ENCODE results near the gene RAB26. TPM values are rescaled to one million over a fixed set of nuclear protein-coding genes. Genes with fewer than 3 reads are reported as not detected.

RAB26 gene
- total and polyA plus RNA-seq, 2 of the 13 experiments (the other 11 are each of a cell fraction or from before 2014, with no cell fraction given): 0.86 to 3.6 TPM

GRCh38 chr16:2189252-2189893 lies 40.9 kb downstream of the RAB26 start (continued):
- TF ChIP-seq ZHX2 (IDR thresholded peaks at IDR 0.05; ENCODE audit: low read depth) (no peak), ZHX2 (CRISPR knock-in tag; IDR thresholded peaks at IDR 0.05; ENCODE audit: borderline replicate concordance) (no peak), ZNF296 (CRISPR knock-in tag; conservative IDR thresholded peaks at IDR 0.05) (no peak), ZNF143 (CRISPR knock-in tag; IDR thresholded peaks at IDR 0.05) (peak; percentile 74), ZNF180 (CRISPR knock-in tag; IDR thresholded peaks at IDR 0.05; ENCODE audit: borderline replicate concordance, low read depth) (no peak), NFKBIZ (CRISPR knock-in tag; IDR thresholded peaks at IDR 0.05) (no peak), NCOA2 (CRISPR knock-in tag; IDR thresholded peaks at IDR 0.05) (no peak), ZNF709 (CRISPR knock-in tag; IDR thresholded peaks at IDR 0.05) (no peak), ZNF530 (CRISPR knock-in tag; IDR thresholded peaks at IDR 0.05; ENCODE audit: low read depth) (no peak), ZNF30 (CRISPR knock-in tag; IDR thresholded peaks at IDR 0.05) (no peak), RBFOX2 (IDR thresholded peaks at IDR 0.05; ENCODE audit: low read depth, low read length) (no peak), KLF15 (CRISPR knock-in tag; IDR thresholded peaks at IDR 0.05; ENCODE audit: borderline replicate concordance) (no peak), NR2F2 (IDR thresholded peaks at IDR 0.05; ENCODE audit: borderline replicate concordance, low read depth) (peak; percentile 82), ZBTB42 (CRISPR knock-in tag; IDR thresholded peaks at IDR 0.05) (no peak), ZNF546 (CRISPR knock-in tag; conservative IDR thresholded peaks at IDR 0.05) (no peak), NBN (conservative IDR thresholded peaks at IDR 0.05) (no peak), KLF12 (CRISPR knock-in tag; IDR thresholded peaks at IDR 0.05; ENCODE audit: borderline replicate concordance) (no peak), CC2D1A (CRISPR knock-in tag; IDR thresholded peaks at IDR 0.05) (no peak), TRIM24 (CRISPR knock-in tag; IDR thresholded peaks at IDR 0.05) (no peak), PHF20 (CRISPR knock-in tag; IDR thresholded peaks at IDR 0.05) (peak; percentile 28; the same call in 1 of the 2 replicates), ZNF543 (CRISPR knock-in tag; IDR thresholded peaks at IDR 0.05) (no peak), YEATS2 (CRISPR knock-in tag; IDR thresholded peaks at IDR 0.05; ENCODE audit: borderline replicate concordance) (no peak), ARNT (IDR thresholded peaks at IDR 0.05) (no peak), XRCC5 (optimal IDR thresholded peaks at IDR 0.05; ENCODE audit: low read length) (no peak), MIXL1 (CRISPR knock-in tag; IDR thresholded peaks at IDR 0.05) (no peak)
- TF ChIP-seq, protein P1, sequence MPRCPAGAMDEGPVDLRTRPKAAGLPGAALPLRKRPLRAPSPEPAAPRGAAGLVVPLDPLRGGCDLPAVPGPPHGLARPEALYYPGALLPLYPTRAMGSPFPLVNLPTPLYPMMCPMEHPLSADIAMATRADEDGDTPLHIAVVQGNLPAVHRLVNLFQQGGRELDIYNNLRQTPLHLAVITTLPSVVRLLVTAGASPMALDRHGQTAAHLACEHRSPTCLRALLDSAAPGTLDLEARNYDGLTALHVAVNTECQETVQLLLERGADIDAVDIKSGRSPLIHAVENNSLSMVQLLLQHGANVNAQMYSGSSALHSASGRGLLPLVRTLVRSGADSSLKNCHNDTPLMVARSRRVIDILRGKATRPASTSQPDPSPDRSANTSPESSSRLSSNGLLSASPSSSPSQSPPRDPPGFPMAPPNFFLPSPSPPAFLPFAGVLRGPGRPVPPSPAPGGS (CRISPR knock-in tag; IDR thresholded peaks at IDR 0.05): no peak
